HepG2 (cell line): ENCODE results near the gene CCNL1. TPM values are rescaled to one million over a fixed set of nuclear protein-coding genes. Genes with fewer than 3 reads are reported as not detected.

Source experiments
- DNMT3B ChIP-seq: conservative IDR thresholded peaks from 2 replicates; pipeline ENCODE4 v1.6.1; 2016; ENCODE audit warnings: missing biosample characterization, control low read depth
- FOXP1 ChIP-seq, 2 experiments: fragments of 450-650 bp in 1 of 2; IDR thresholded peaks; 2 replicates each; pipeline ENCODE4 v1.6.1; 2017 to 2018; ENCODE audit warnings: antibody characterized with exemption in 1 of 2
- HES4 ChIP-seq: sonication (generic); formaldehyde crosslinking; IDR thresholded peaks from 2 replicates; pipeline ENCODE4 v1.9.0; 2021; ENCODE audit warnings: mild to moderate bottlenecking, missing genetic modification reagents, borderline replicate concordance
- HNF4G ChIP-seq, 2 experiments: sonication (generic) in 1 of 2; formaldehyde crosslinking in 1 of 2; IDR thresholded peaks; 2 replicates each; pipeline versions ENCODE4 v1.4.0 to v1.6.1; 2011 to 2020; ENCODE audit warnings: borderline replicate concordance in 2 of 2, low read depth in 2 of 2, mild to moderate bottlenecking in 2 of 2, low read length in 1 of 2, missing genetic modification reagents in 1 of 2, moderate library complexity in 1 of 2
- IKZF1 ChIP-seq: fragments of 450-650 bp; IDR thresholded peaks from 2 replicates; pipeline ENCODE4 v1.7.1; 2016
- ISL2 ChIP-seq: sonication (generic); formaldehyde crosslinking; IDR thresholded peaks from 2 replicates; pipeline ENCODE4 v1.5.0; 2020; ENCODE audit warnings: missing genetic modification reagents
- MEF2D ChIP-seq: sonication (generic); formaldehyde crosslinking; IDR thresholded peaks from 2 replicates; pipeline ENCODE4 v1.5.1; 2020; ENCODE audit warnings: mild to moderate bottlenecking, missing genetic modification reagents
- NFE2L2 ChIP-seq: fragments of 150-350 bp; IDR thresholded peaks from 2 replicates; pipeline ENCODE4 v1.6.1; 2014; ENCODE audit warnings: low read length
- POLR2G ChIP-seq: fragments of 200-400 bp; formaldehyde crosslinking; IDR thresholded peaks from 2 replicates; pipeline ENCODE4 v1.6.1; 2018; ENCODE audit warnings: mild to moderate bottlenecking, low read depth, low read length, moderate library complexity
- SKI ChIP-seq: fragments of 450-650 bp; IDR thresholded peaks from one replicate; pipeline ENCODE4 v1.6.1; 2018; ENCODE audit warnings: mild to moderate bottlenecking; ENCODE audit not compliant: partially characterized antibody
- THAP11 ChIP-seq: IDR thresholded peaks from 2 replicates; pipeline ENCODE4 v1.6.1; 2016; ENCODE audit warnings: missing biosample characterization, missing genetic modification reagents
- ZFP36L1 ChIP-seq: sonication (generic); formaldehyde crosslinking; IDR thresholded peaks from 2 replicates; pipeline ENCODE4 v1.8.0; 2022; ENCODE audit warnings: mild to moderate bottlenecking, missing genetic modification reagents, moderate library complexity
- ZFP82 ChIP-seq: sonication (generic); formaldehyde crosslinking; IDR thresholded peaks from 2 replicates; pipeline ENCODE4 v1.5.1; 2020; ENCODE audit warnings: mild to moderate bottlenecking, missing genetic modification reagents, borderline replicate concordance
- ZNF180 ChIP-seq: sonication (generic); formaldehyde crosslinking; IDR thresholded peaks from 2 replicates; pipeline ENCODE4 v1.4.0; 2020; ENCODE audit warnings: low read depth, missing genetic modification reagents, borderline replicate concordance
- ZNF543 ChIP-seq: sonication (generic); formaldehyde crosslinking; IDR thresholded peaks from 2 replicates; pipeline ENCODE4 v1.4.0; 2020; ENCODE audit warnings: mild to moderate bottlenecking, missing genetic modification reagents
- ZNF549 ChIP-seq: sonication (generic); formaldehyde crosslinking; IDR thresholded peaks from 2 replicates; pipeline ENCODE4 v1.5.0; 2020; ENCODE audit warnings: missing genetic modification reagents
- ZNF775 ChIP-seq: sonication (generic); formaldehyde crosslinking; IDR thresholded peaks from 2 replicates; pipeline ENCODE4 v1.4.0; 2020; ENCODE audit warnings: missing genetic modification reagents, mild to moderate bottlenecking, moderate library complexity, borderline replicate concordance
- polyA plus RNA-seq, 8 experiments: library from polyadenylated mRNA; depleted of rRNA in 3 of 8; stranded (reverse) in 7 of 8; unstranded in 1 of 8; fragments of >200 nt; fragmentation: Illumina TruSeq in 4 of 8; extraction: Trizol in 4 of 8; gene quantifications; 2 replicates each; pipeline versions ENCODE4 v1.2.1 to v1.2.3, GENCODE V29; 2011 to 2016; ENCODE audit warnings: low read depth in 4 of 8, missing spikeins in 1 of 8, mixed read lengths in 1 of 8; ENCODE audit not compliant: insufficient read depth in 1 of 8
- total RNA-seq, 5 experiments: library from RNA; depleted of rRNA; stranded (reverse); fragments of >200 nt; fragmentation: Illumina TruSeq; extraction: Trizol; gene quantifications; 2 replicates each; pipeline ENCODE4 v1.2.3, GENCODE V29; 2016; ENCODE audit warnings: low read depth in 1 of 5
- TF ChIP-seq, protein P1 (sequence below): sonication (generic); formaldehyde crosslinking; IDR thresholded peaks from 2 replicates; pipeline ENCODE4 v1.4.0; 2020; ENCODE audit warnings: missing genetic modification reagents
- TF ChIP-seq, protein P2 (sequence below): IDR thresholded peaks from 2 replicates; pipeline ENCODE4 v1.6.1; 2016

Gene CCNL1
- total and polyA plus RNA-seq, 2 of the 13 experiments (the other 11 are each of a cell fraction or from before 2014, with no cell fraction given): 151 to 303 TPM

DNA sequence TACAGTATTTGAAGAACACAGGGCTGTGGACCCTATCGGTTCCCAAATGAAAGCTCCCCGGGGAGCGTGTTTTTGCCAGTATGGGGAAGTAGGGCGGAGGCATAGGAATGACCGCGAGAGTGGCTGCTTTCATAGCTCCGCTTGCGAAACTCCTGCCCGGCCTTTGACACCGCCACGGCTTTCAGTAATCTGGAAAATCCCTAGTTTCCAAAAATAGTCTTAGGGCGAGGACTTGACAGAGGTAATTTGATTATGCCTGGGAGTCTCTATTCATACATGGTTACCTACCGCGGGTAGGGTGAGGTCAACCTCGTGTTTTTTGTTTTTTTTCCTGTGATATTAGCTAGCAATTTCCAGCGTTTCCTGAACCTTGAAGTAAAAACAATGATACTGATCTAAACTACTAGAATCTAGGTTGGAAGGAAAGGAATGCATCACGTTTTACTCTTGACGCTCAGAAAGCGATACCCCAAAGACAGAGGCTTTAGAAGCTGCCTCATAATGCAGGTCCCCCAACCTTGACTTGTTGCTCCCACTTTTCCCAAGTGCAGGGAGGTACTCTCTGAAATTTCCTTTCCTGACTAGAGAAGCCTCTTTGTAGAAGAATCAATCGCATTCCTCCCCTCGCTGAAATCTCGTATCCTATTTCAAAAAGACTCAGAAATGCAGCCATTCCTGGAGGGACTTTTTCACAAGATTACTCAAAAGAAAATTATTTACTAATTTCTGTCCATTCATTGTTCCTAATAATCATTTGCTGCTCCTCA lies 894 bp upstream of the CCNL1 start (continued):
- TF ChIP-seq, protein P1, sequence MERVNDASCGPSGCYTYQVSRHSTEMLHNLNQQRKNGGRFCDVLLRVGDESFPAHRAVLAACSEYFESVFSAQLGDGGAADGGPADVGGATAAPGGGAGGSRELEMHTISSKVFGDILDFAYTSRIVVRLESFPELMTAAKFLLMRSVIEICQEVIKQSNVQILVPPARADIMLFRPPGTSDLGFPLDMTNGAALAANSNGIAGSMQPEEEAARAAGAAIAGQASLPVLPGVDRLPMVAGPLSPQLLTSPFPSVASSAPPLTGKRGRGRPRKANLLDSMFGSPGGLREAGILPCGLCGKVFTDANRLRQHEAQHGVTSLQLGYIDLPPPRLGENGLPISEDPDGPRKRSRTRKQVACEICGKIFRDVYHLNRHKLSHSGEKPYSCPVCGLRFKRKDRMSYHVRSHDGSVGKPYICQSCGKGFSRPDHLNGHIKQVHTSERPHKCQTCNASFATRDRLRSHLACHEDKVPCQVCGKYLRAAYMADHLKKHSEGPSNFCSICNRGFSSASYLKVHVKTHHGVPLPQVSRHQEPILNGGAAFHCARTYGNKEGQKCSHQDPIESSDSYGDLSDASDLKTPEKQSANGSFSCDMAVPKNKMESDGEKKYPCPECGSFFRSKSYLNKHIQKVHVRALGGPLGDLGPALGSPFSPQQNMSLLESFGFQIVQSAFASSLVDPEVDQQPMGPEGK (CRISPR knock-in tag): no peak; the same call in 1 of the 2 replicates
- TF ChIP-seq DNMT3B: no peak
- no peak for TF ChIP-seq ZNF549 (CRISPR knock-in tag)
- no peak for TF ChIP-seq FOXP1 (IDR thresholded peaks at IDR 0.05)
- no peak for TF ChIP-seq FOXP1 (CRISPR knock-in tag; IDR thresholded peaks at IDR 0.05)
- peak; percentile 100 for TF ChIP-seq MEF2D
- TF ChIP-seq NFE2L2: no peak
- no peak; the same call in 1 of the 2 replicates for TF ChIP-seq ZFP36L1 (CRISPR knock-in tag)
- TF ChIP-seq, protein P2, sequence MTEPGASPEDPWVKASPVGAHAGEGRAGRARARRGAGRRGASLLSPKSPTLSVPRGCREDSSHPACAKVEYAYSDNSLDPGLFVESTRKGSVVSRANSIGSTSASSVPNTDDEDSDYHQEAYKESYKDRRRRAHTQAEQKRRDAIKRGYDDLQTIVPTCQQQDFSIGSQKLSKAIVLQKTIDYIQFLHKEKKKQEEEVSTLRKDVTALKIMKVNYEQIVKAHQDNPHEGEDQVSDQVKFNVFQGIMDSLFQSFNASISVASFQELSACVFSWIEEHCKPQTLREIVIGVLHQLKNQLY (CRISPR knock-in tag): peak; percentile 43; the same call in 1 of the 2 replicates
- TF ChIP-seq ZNF543: no peak
- TF ChIP-seq THAP11 (CRISPR knock-in tag): no peak
- TF ChIP-seq ISL2 (CRISPR knock-in tag): 0 out of 2 replicates have a peak, but pooled peaks have one; percentile 18
- no peak for TF ChIP-seq IKZF1
- no peak for TF ChIP-seq POLR2G
- no peak for TF ChIP-seq HES4 (CRISPR knock-in tag)
- no peak for TF ChIP-seq ZFP82 (CRISPR knock-in tag)
- 0 out of 2 replicates have a peak, but pooled peaks have one; percentile 3 for TF ChIP-seq ZNF775 (CRISPR knock-in tag)
- peak; percentile 58; the same call in 1 of the 2 replicates for TF ChIP-seq HNF4G (IDR thresholded peaks at IDR 0.05; ENCODE audit: borderline replicate concordance, low read depth, low read length)
- TF ChIP-seq HNF4G (CRISPR knock-in tag; IDR thresholded peaks at IDR 0.05; ENCODE audit: borderline replicate concordance, low read depth): no peak
- TF ChIP-seq ZNF180 (CRISPR knock-in tag): no peak
- peak; percentile 28 for TF ChIP-seq SKI
